Smooth muscle cell (in vitro differentiated cells): ENCODE results near the gene FLRT2. TPM values are rescaled to one million over a fixed set of nuclear protein-coding genes. Genes with fewer than 3 reads are reported as not detected.

Experiments
- DNase-seq: peaks from one replicate; lab custom pipeline; 2025; ENCODE audit not compliant: unreplicated experiment; lab: John Stamatoyannopoulos, UW
- H2AFZ ChIP-seq: fragments of 200-600 bp; sonication (generic); 2 replicates; pipeline ENCODE4 v1.6.0; 2016; ENCODE audit warnings: antibody characterized with exemption, low read depth, mild to moderate bottlenecking
- H3F3A ChIP-seq: fragments of 200-600 bp; sonication (generic); 2 replicates; pipeline ENCODE4 v1.6.0; 2017; ENCODE audit warnings: antibody characterized with exemption, low read depth
- H3K27ac ChIP-seq: fragments of 200-600 bp; sonication (generic); 2 replicates; pipeline ENCODE4 v1.5.1; 2016; ENCODE audit warnings: low read depth, mild to moderate bottlenecking
- H3K27me3 ChIP-seq: fragments of 200-600 bp; sonication (generic); 2 replicates; pipeline ENCODE4 v1.6.1; 2016; ENCODE audit warnings: low read depth, mild to moderate bottlenecking
- H3K36me3 ChIP-seq: fragments of 200-600 bp; sonication (generic); 2 replicates; pipeline ENCODE4 v1.5.1; 2016; ENCODE audit warnings: low read depth
- H3K4me1 ChIP-seq: fragments of 200-600 bp; sonication (generic); 2 replicates; pipeline ENCODE4 v1.5.1; 2016; ENCODE audit warnings: low read depth
- H3K4me2 ChIP-seq: fragments of 200-600 bp; sonication (generic); 2 replicates; pipeline ENCODE4 v1.6.0; 2016; ENCODE audit warnings: mild to moderate bottlenecking
- H3K4me3 ChIP-seq: fragments of 200-600 bp; sonication (generic); 2 replicates; pipeline ENCODE4 v1.5.1; 2016; ENCODE audit warnings: mild to moderate bottlenecking
- H3K79me2 ChIP-seq: fragments of 200-600 bp; sonication (generic); 2 replicates; pipeline ENCODE4 v1.6.0; 2016; ENCODE audit warnings: low read depth, mild to moderate bottlenecking
- H3K9ac ChIP-seq: fragments of 200-600 bp; sonication (generic); 2 replicates; pipeline ENCODE4 v1.6.0; 2016; ENCODE audit warnings: low read depth
- H3K9me3 ChIP-seq: fragments of 200-600 bp; sonication (generic); replicated peaks from 2 replicates; pipeline ENCODE4 v1.5.1; 2016; ENCODE audit warnings: low read depth
- H4K20me1 ChIP-seq: fragments of 200-600 bp; sonication (generic); 2 replicates; pipeline ENCODE4 v1.6.0; 2016; ENCODE audit warnings: low read depth
- WGBS: methylation state at CpG from one replicate; pipeline ENCODE4 v1.1.7; 2016; ENCODE audit warnings: low lambda C conversion rate; 5-methylcytosine and 5-hydroxymethylcytosine counted together
- polyA plus RNA-seq: library from polyadenylated mRNA; unstranded; fragments of >200 nt; fragmentation: Nextera tagmentation; extraction: Ambion mirVana; gene quantifications from 2 replicates; pipeline ENCODE4 v1.2.1, GENCODE V29; 2016
- total RNA-seq: library from RNA; depleted of rRNA; stranded (reverse); fragments of >200 nt; gene quantifications from 2 replicates; pipeline ENCODE4 v1.2.3, GENCODE V29; 2014
- TF ChIP-seq, protein P1 (sequence below): fragments of 200-600 bp; sonication (generic); IDR thresholded peaks from 2 replicates; pipeline ENCODE4 v1.5.1; 2017; ENCODE audit warnings: borderline replicate concordance, mild to moderate bottlenecking, antibody characterized with exemption; ENCODE audit not compliant: insufficient read depth, poor library complexity, severe bottlenecking

FLRT2 gene
- total and polyA plus RNA-seq, 2 experiments from 2014 or later: 52.3 to 104 TPM

DNA sequence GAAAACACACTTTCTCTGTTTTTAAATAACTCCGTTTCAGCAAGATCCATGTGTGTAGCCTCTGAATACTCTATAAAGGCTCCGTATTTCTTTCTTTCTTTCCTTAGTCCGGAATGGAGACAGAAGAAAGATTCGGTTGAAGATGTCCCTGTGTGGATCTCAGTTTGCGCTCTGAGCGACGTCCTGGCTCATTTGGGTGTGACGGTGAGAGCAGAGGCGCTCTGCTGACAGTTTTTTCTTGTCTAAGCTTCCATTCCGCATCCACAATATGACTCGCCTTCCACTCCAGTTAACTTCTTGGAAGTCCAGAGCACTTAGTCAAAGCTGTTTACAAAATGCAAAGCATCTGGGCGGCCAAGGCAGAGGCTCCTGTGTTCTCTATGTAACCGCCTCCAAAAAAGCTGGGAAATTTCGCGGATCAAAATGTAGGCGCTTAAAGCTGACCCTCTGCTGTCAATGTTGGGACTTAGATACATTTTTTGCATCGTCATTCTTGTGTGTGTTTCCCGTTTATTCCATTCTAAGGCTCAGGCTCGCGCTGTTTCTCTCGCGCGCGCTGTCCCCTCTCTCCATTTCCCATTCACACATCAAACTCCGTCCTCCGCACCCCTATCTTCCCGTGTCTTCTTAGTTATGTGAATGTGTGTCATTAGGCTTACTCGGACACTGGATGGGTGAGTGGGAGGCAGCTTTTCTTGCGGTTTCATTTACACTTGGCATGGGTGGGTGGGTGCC, 880 bp upstream of the FLRT2 start:
- DNase-seq: no peak
- H3K36me3 ChIP-seq: no peaks in the 10 kb centered on the region
- WGBS: 2% methylated on average over 29 of the region's 29 CpGs
- peaks cover 21% of the 10 kb centered on the region for H3K79me2 ChIP-seq
- H3K4me2 ChIP-seq: peak overlapping the region; percentile 87
- peak overlapping the region; percentile 81 for H2AFZ ChIP-seq
- no peaks in the 10 kb centered on the region for H3K27me3 ChIP-seq
- H3F3A ChIP-seq: no peaks in the 10 kb centered on the region
- H3K9me3 ChIP-seq: no peaks in the 10 kb centered on the region
- H3K27ac ChIP-seq: peak overlapping the region; percentile 82
- peak overlapping the region; percentile 49 for H3K9ac ChIP-seq
- TF ChIP-seq, protein P1, sequence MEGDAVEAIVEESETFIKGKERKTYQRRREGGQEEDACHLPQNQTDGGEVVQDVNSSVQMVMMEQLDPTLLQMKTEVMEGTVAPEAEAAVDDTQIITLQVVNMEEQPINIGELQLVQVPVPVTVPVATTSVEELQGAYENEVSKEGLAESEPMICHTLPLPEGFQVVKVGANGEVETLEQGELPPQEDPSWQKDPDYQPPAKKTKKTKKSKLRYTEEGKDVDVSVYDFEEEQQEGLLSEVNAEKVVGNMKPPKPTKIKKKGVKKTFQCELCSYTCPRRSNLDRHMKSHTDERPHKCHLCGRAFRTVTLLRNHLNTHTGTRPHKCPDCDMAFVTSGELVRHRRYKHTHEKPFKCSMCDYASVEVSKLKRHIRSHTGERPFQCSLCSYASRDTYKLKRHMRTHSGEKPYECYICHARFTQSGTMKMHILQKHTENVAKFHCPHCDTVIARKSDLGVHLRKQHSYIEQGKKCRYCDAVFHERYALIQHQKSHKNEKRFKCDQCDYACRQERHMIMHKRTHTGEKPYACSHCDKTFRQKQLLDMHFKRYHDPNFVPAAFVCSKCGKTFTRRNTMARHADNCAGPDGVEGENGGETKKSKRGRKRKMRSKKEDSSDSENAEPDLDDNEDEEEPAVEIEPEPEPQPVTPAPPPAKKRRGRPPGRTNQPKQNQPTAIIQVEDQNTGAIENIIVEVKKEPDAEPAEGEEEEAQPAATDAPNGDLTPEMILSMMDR: no peak
- H3K4me1 ChIP-seq: peaks cover 15% of the 10 kb centered on the region
- H3K4me3 ChIP-seq: peak overlapping the region; percentile 80
- H4K20me1 ChIP-seq: peaks cover 3% of the 10 kb centered on the region

DNA sequence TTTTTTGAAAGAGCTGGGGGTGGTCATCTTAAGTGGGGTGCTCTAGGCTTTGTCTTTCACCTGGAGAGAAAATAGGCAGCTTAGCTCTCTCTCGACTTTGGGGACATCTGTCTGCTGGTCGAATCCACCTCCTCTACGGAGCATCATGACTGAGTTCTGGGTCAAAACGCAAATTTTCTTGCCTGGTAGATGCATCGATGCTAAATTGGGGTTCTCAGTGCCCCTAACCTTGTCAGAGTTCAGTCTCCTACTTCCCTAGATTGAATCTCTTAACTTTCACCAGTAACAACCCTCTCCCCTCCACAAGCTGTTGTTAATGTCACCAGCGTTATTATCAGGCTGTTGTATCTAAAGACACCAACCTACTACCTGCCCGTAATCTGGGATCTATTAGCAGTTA, 682 bp downstream of the FLRT2 start:
- no peaks in the 10 kb centered on the region for H3K36me3 ChIP-seq
- H3K9me3 ChIP-seq: no peaks in the 10 kb centered on the region
- H3K9ac ChIP-seq: peak overlapping the region; percentile 5
- 2% methylated on average over 7 of the region's 7 CpGs for WGBS
- H3K27ac ChIP-seq: peak overlapping the region; percentile 76
- H3K4me3 ChIP-seq: peak overlapping the region; percentile 80
- H2AFZ ChIP-seq: peak overlapping the region; percentile 81
- peak overlapping the region; percentile 87 for H3K4me2 ChIP-seq
- H4K20me1 ChIP-seq: peaks cover 18% of the 10 kb centered on the region
- DNase-seq: no peak
- TF ChIP-seq, protein P1: no peak
- peaks cover 18% of the 10 kb centered on the region for H3K4me1 ChIP-seq
- peaks cover 36% of the 10 kb centered on the region for H3K79me2 ChIP-seq
- H3K27me3 ChIP-seq: no peaks in the 10 kb centered on the region
- no peaks in the 10 kb centered on the region for H3F3A ChIP-seq

DNA sequence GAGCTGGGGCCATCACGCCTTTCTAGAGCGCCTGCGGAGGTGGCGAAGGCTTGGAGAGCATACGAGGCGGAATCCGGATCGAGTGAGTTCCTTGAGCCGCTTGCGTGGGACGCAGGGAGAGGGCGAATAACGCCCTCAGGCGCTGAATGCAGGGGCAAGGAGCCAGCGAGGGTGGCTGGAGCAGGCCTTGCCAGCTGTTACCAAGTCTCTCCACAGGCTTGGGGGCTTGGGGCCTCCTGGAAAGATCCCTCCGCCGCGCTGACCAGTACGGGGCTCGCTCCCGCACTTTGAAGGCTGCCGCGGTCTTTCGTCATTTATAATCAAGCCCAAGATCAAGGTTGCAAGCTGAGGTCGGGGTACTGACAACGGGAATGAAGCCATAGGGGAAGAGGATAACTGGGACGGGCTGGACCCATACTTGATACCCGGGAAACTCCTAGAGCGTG, 1.2 kb downstream of the FLRT2 start:
- H3K9ac ChIP-seq: peak overlapping the region; percentile 13
- peak overlapping the region; percentile 81 for H2AFZ ChIP-seq
- H3K79me2 ChIP-seq: peaks cover 42% of the 10 kb centered on the region
- DNase-seq: peak; percentile 74
- peak overlapping the region; percentile 87 for H3K4me2 ChIP-seq
- H3K27ac ChIP-seq: peak overlapping the region; percentile 76
- H3K36me3 ChIP-seq: no peaks in the 10 kb centered on the region
- no peaks in the 10 kb centered on the region for H3K9me3 ChIP-seq
- H3K4me1 ChIP-seq: peaks cover 19% of the 10 kb centered on the region
- peaks cover 23% of the 10 kb centered on the region for H4K20me1 ChIP-seq
- H3F3A ChIP-seq: no peaks in the 10 kb centered on the region
- under 1% methylated on average over 29 of the region's 29 CpGs for whole genome bisulfite sequencing
- H3K4me3 ChIP-seq: peak overlapping the region; percentile 80
- TF ChIP-seq, protein P1: no peak
- no peaks in the 10 kb centered on the region for H3K27me3 ChIP-seq
